A549 (cell line): ENCODE results near the gene CRISPLD2.

Source experiments
- GATA3 ChIP-seq: IDR thresholded peaks from 2 replicates; pipeline ENCODE4 v1.6.1; 2012; ENCODE audit warnings: borderline replicate concordance
- TFCP2L1 ChIP-seq: fragments of 250-450 bp; sonication (Bioruptor Pico); IDR thresholded peaks from 2 replicates; pipeline ENCODE4 v1.5.0; 2021; ENCODE audit warnings: mild to moderate bottlenecking

DNA sequence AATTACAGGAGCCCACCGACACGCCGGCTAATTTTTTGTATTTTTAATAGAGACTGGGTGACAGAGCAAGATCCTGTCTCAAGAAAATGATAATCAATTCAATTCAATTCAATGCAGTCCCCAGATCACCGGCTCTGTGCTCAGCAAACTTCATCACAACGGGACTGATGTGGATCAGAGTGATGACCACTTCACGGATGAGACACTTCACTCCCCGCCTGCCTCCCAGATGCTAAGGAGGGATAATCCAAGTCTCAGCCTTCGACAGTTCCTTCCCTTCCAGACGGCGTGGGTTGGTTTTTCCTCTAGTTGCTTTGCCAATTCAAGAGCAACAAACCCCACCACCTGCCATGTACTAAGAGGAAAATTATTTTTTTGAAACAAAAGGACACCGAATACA is 97.7 kb downstream of the CRISPLD2 start:
- no peak for TF ChIP-seq GATA3
- no peak for TF ChIP-seq TFCP2L1
